ENCODE data around the gene NTSR1. TPM values are rescaled to one million over a fixed set of nuclear protein-coding genes. Genes with fewer than 3 reads are reported as not detected.

Gene NTSR1
- total RNA-seq, 2 experiments from 2014 or later = 0.07 to 0.14 TPM

DNA sequence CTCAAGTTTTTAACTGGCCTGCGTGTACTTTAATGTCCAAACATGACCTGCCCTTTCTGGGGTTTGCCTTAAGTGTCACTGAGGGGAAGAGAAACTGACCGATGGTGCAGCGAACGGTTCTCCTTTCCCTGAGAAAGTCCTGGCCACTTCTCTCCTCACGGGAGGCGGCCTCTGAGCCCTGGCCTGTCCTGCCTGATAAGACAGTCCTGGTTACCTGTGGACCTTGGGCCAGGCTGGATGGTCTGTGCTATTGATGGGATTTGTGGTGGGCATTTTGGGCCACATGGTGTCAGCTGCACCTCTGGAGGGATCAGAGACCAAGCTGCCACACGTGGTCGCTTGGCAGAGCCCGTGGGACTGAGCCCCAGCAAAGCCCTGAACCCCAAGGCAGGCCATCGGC lies 11.6 kb upstream of the NTSR1 start:
- Mint-ChIP-seq H3K27ac (no peak overlapping the region), H3K36me3 (ENCODE audit: low read depth) (no peaks in the 10 kb centered on the region), H3K4me3 (no peak overlapping the region), H3K27me3 (no peaks in the 10 kb centered on the region), H3K4me1 (peaks cover 3% of the 10 kb centered on the region), H3K9me3 (ENCODE audit: low read depth) (no peaks in the 10 kb centered on the region)
- no peak for ATAC-seq
- DNase-seq = no peak
- ChIA-PET POLR2A (no interaction called here), CTCF (interaction anchor here (1.5 kb wide), 1 partner anchor 91 kb away, joined by 5 read pairs; no protein-coding TSS in a partner anchor)
- intact Hi-C loops (cut with DNase I, micrococcal nuclease) = no loop called here

DNA sequence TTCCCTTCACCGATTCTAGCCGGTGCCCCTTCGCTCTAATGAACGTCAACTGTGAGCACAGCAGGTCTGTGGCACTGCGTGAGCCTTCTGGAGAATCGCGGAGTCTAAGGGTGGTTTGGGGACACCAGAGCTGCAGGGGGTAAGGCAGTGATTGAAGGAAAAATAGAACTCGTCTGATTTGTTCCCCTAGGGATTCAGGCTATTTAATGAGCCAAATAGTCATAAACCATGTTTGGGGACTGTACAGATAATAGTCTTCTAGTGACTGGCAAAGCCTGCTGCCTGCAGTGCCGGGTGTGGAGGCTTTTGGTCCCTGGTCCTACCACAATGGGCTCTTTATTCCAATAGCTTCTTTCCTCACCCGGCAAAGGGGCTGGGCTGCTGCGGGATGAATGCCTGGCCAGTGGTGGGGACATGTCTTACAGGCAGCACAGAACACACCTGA lies 11.1 kb upstream of the NTSR1 start:
- ATAC-seq (no peak), DNase-seq (no peak)
- intact Hi-C loops (cut with DNase I, micrococcal nuclease) = no loop called here
- H3K9me3 Mint-ChIP-seq (ENCODE audit: low read depth) = no peaks in the 10 kb centered on the region
- no peak overlapping the region for H3K27ac Mint-ChIP-seq
- no peaks in the 10 kb centered on the region for H3K36me3 Mint-ChIP-seq (ENCODE audit: low read depth)
- peaks cover 3% of the 10 kb centered on the region for H3K4me1 Mint-ChIP-seq
- no peak overlapping the region for H3K4me3 Mint-ChIP-seq
- no peaks in the 10 kb centered on the region for H3K27me3 Mint-ChIP-seq
- ChIA-PET POLR2A (no interaction called here), CTCF (interaction anchor here (0.7 to 1.5 kb wide), 2 partner anchors 11 to 91 kb away, joined by 3 to 5 read pairs; no protein-coding TSS in a partner anchor)

DNA sequence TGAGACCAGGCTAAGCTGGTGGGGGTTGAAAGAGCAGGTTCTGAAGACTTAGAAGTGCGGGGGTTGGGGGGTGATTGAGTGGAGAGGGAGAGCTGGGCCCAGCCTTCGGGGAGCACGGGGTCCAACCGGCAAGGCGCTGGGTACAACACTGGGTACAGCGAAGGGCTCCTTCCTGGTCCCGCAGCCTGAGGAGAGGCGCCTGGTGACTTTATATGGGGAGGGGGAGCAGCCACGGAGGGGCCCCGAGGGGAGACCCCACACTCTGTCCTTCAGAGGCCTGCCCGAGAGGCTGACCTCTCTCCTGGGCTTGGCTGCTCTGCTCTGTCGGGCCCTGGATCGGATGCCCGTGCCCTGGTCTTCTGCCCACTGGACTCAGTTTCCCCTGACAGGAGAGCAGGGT lies 10.4 kb upstream of the NTSR1 start:
- ChIA-PET POLR2A (no interaction called here), CTCF (interaction anchor here (1.5 kb wide), 1 partner anchor 90 kb away, joined by 5 read pairs; no protein-coding TSS in a partner anchor)
- Mint-ChIP-seq H3K9me3 (ENCODE audit: low read depth) (no peaks in the 10 kb centered on the region), H3K4me3 (no peak overlapping the region), H3K27ac (no peak overlapping the region), H3K36me3 (ENCODE audit: low read depth) (no peaks in the 10 kb centered on the region), H3K4me1 (peaks cover 3% of the 10 kb centered on the region), H3K27me3 (no peaks in the 10 kb centered on the region)
- ATAC-seq = no peak
- no peak for DNase-seq
- intact Hi-C loops (cut with DNase I, micrococcal nuclease) = no loop called here

DNA sequence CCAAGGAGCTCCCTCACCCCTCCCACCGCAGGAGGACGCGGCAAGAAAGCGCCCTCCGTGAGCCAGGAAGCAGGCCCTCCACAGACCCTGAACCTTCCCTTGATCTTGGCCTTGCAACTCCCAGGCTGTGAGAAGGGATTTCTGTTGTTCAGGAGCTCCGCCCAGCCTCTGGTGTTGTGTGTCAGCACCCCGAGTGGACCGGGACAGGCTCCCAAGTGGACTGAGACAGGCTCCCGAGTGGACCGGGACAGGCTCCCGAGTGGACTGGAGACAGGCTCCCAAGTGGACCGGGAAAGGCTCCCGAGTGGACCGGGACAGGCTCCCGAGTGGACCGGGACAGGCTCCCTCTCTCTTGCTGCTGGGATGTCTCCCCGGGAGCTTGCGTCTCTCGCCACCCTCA lies 9.3 kb upstream of the NTSR1 start:
- ATAC-seq = no peak
- Mint-ChIP-seq H3K27ac (no peak overlapping the region), H3K4me3 (no peak overlapping the region), H3K36me3 (ENCODE audit: low read depth) (no peaks in the 10 kb centered on the region), H3K27me3 (no peaks in the 10 kb centered on the region), H3K4me1 (peaks cover 5% of the 10 kb centered on the region), H3K9me3 (ENCODE audit: low read depth) (no peaks in the 10 kb centered on the region)
- no peak for DNase-seq
- intact Hi-C loops (cut with DNase I, micrococcal nuclease) = no loop called here
- CTCF ChIA-PET = no interaction called here
- POLR2A ChIA-PET = no interaction called here

DNA sequence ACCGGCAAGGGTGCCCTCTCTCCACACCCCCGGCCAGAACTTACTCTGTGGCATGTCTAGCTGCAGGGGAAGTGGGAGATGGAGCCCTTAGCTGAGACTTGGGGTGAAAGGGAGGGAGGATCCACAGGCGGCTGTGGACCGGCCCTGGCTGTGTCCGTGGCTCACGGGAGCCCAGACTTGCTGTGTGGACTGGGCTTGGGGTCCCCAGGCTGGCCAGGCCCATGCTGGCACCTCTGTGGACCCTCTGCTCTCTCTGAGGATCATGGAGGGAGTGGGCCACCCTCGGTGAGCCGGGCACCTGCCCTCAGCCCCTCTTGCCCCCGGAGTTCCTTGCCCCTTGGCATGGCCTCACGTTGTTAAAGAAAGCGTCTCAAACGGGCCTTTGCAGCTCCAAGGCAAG lies 8.9 kb upstream of the NTSR1 start:
- Mint-ChIP-seq H3K9me3 (ENCODE audit: low read depth) (no peaks in the 10 kb centered on the region), H3K36me3 (ENCODE audit: low read depth) (no peaks in the 10 kb centered on the region), H3K4me1 (peaks cover 5% of the 10 kb centered on the region), H3K4me3 (no peak overlapping the region), H3K27me3 (peaks cover under 1% of the 10 kb centered on the region), H3K27ac (no peak overlapping the region)
- intact Hi-C loops (cut with DNase I, micrococcal nuclease) = no loop called here
- no peak for ATAC-seq
- ChIA-PET POLR2A (no interaction called here), CTCF (interaction anchor here (0.6 kb wide), 1 partner anchor 91 kb away, joined by 4 read pairs; no protein-coding TSS in a partner anchor)
- DNase-seq = no peak

DNA sequence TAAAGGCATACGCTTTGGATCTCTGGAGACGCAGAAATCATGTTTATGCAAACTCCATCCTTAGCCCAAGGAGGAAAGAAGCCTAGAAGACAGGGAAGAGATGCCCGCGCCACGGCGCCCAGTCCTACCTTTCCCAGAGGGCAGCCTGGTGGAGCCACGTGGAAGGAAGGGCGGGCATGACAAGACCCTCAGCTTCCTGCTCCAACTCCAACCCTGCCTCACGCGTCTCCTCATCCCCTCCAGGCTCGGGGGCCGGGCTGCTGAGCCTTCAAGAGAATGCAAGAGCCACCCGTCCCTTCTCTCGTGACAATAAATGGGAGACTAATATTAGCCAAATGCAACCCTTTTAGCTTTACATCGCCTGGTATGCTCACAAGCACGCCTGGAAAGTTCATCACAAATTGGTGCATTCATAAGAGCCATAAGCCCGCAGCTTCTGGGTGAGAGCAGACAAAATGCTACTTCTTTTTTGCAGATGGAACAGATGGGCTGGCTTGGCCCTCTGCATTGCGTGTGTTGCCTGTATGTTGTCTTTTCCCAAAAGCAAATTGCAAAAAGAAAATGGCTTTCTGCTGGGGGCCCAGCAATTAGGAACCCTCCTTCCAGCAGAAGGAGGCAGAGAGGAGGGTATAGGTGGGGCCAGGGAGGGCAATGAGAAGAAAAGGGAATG lies 8.2 kb upstream of the NTSR1 start:
- intact Hi-C loops (cut with DNase I, micrococcal nuclease) = no loop called here
- ChIA-PET CTCF (interaction anchor here (0.6 kb wide), 1 partner anchor 91 kb away, joined by 4 read pairs; no protein-coding TSS in a partner anchor), POLR2A (no interaction called here)
- Mint-ChIP-seq H3K27me3 (peaks cover 2% of the 10 kb centered on the region), H3K4me1 (peaks cover 5% of the 10 kb centered on the region), H3K27ac (no peak overlapping the region), H3K4me3 (no peak overlapping the region), H3K9me3 (ENCODE audit: low read depth) (no peaks in the 10 kb centered on the region), H3K36me3 (ENCODE audit: low read depth) (no peaks in the 10 kb centered on the region)
- DNase-seq = no peak
- ATAC-seq = no peak

DNA sequence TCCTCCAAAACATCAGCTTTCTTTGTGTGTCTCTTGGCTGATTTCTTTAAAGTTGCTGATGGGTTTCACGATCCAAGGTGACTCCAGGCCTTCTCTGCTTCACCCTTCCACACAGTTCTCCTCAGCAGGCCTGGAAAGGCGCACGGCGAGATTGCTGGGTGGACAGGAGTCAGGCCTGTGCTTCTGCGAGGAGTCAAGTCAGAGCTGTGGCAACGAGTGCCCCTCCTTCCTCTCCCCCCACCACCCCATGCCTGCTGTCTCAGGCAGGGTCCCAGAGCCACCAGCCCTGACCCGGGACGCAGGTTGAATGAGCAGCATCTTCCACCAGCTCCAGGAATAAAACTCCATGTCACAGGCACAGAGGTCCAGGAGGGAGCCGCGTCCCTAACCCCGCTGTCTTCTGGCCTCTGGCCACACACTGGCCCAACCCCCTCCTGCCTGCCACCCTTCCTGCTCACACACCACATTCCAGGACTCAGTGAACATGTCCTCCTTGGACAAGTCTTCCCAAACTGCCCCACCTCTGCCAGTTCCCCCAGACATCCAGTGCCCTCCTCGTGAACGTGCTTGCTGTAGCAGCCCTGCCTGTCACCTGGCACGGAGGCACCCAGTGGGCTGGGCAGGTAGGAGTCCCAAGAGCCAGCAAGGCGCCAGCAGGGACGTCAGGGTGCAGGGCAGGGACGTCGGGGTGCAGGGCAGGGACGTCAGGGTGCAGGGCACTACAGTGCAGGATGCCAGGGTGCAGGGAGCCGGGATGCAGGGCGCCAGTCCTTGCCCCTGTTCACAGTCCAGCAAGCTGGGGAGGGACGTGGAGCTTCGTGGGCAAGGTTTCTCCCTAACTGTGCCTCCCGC lies 7.2 kb upstream of the NTSR1 start:
- Mint-ChIP-seq H3K9me3 (ENCODE audit: low read depth) (no peaks in the 10 kb centered on the region), H3K4me1 (peaks cover 4% of the 10 kb centered on the region), H3K36me3 (ENCODE audit: low read depth) (no peaks in the 10 kb centered on the region), H3K4me3 (no peak overlapping the region), H3K27ac (no peak overlapping the region), H3K27me3 (peaks cover 2% of the 10 kb centered on the region)
- DNase-seq (no peak), ATAC-seq (no peak)
- ChIA-PET CTCF (no interaction called here), POLR2A (no interaction called here)
- intact Hi-C loops (cut with DNase I, micrococcal nuclease) = no loop called here

DNA sequence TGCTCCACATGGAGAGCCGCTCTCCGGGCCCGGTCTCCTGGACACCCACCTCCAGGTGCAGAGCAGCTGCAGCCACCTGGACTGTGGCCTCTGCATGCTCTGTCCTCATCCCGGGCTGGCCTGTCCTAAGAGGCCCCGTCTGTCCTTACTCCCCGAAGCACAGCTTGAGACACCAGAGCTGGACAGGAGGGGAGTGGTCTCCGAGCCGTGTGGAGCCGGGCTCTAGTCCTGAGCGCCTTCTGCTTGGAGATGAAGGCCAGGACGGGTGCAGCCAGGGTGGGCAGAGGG lies 6.7 kb upstream of the NTSR1 start:
- Mint-ChIP-seq H3K4me1 (peaks cover 2% of the 10 kb centered on the region), H3K27ac (no peak overlapping the region), H3K27me3 (peaks cover 4% of the 10 kb centered on the region), H3K4me3 (no peak overlapping the region), H3K9me3 (ENCODE audit: low read depth) (no peaks in the 10 kb centered on the region), H3K36me3 (ENCODE audit: low read depth) (no peaks in the 10 kb centered on the region)
- ATAC-seq (no peak), DNase-seq (no peak)
- intact Hi-C loops (cut with DNase I, micrococcal nuclease) = no loop called here
- POLR2A ChIA-PET = no interaction called here
- CTCF ChIA-PET = no interaction called here

DNA sequence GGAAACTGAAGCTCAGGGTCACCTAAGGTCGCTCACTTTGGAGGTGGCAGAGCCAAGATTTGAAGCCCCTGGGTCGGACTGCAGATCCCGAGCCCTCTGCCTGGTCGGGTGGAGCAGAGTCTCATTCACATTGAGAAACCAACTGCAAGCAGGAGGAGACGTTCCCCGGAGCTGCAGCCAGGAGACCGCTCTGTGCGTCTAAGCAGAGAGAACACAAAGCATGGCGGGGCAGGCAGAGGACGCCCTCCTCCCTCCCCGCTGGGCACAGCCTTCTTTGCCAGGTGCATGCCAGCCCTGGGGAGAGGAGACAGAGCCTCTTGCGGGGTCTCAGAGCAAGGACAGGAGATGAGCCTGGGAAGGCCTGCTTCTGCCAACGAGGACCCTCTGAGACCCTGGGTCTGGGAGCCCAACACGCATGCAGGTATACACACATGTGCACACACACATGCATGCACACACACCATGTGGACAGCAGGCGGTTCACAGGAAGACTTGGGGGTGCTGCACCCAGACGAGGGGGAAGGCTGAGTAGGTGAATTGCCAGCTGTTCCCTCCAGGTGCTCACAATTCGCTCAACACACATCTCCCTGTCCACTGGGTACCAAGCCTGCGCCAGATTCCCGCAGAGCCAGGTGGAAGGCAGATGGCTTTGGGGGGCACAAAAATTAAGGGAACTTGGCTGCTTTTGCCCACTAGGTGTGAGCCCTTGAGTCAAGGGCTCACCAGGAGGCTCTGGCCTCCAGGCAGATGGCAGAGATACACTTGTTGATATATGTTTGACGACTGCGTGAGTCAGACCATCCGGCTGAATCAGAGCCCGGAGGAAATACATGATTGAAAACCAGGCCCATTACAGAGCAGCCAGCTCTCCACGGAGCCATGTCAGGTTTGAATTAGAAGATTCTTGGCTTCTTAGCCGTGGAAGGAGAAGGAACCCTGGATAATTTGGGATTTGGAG lies 5.5 kb upstream of the NTSR1 start:
- CTCF ChIA-PET = interaction anchor here (0.7 to 1.4 kb wide), 6 partner anchors 38 to 589 kb away, joined by 3 to 4 read pairs (median 4); no protein-coding TSS in a partner anchor
- ATAC-seq (peak; percentile 95), DNase-seq (peak; percentile 69)
- Mint-ChIP-seq H3K27ac (peak overlapping the region; percentile 88), H3K27me3 (peaks cover 9% of the 10 kb centered on the region), H3K4me3 (no peak overlapping the region), H3K9me3 (ENCODE audit: low read depth) (no peaks in the 10 kb centered on the region), H3K4me1 (peaks cover 6% of the 10 kb centered on the region), H3K36me3 (ENCODE audit: low read depth) (no peaks in the 10 kb centered on the region)
- intact Hi-C loops (cut with DNase I, micrococcal nuclease) = loop anchor here (1.0 kb wide), 1 partner anchor 88 kb away; no protein-coding TSS in a partner anchor
- POLR2A ChIA-PET = interaction anchor here (1.0 kb wide), 1 partner anchor 37 kb away, joined by 3 read pairs; no protein-coding TSS in a partner anchor

DNA sequence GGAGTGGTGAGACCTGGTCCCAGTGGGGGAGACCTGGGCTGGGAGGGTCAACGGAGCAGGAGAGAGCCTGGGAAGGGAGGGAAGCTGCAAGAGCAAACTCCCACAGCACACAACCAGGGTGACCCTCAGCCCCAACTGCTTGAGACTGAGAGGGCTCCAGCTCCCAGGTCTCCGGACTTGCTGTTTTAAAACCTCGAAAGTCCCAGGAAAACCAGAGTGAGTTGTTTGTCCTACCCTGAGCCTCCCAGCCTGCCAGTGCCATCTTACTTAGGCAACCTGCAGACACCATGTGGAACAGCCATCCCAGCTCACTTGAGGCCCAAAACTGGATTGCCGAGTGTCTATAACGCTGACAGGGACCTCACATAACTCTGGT lies 4.8 kb upstream of the NTSR1 start:
- DNase-seq (no peak), ATAC-seq (no peak)
- Mint-ChIP-seq H3K27me3 (peaks cover 10% of the 10 kb centered on the region), H3K9me3 (ENCODE audit: low read depth) (no peaks in the 10 kb centered on the region), H3K4me3 (no peak overlapping the region), H3K27ac (peak overlapping the region; percentile 88), H3K36me3 (ENCODE audit: low read depth) (no peaks in the 10 kb centered on the region), H3K4me1 (peaks cover 7% of the 10 kb centered on the region)
- POLR2A ChIA-PET = interaction anchor here (1.0 kb wide), 1 partner anchor 36 kb away, joined by 3 read pairs; no protein-coding TSS in a partner anchor
- CTCF ChIA-PET = interaction anchor here (0.7 to 1.4 kb wide), 7 partner anchors 37 to 589 kb away, joined by 3 to 4 read pairs (median 3); no protein-coding TSS in a partner anchor
- intact Hi-C loops (cut with DNase I, micrococcal nuclease) = loop anchor here (1.0 kb wide), 1 partner anchor 87 kb away; no protein-coding TSS in a partner anchor

DNA sequence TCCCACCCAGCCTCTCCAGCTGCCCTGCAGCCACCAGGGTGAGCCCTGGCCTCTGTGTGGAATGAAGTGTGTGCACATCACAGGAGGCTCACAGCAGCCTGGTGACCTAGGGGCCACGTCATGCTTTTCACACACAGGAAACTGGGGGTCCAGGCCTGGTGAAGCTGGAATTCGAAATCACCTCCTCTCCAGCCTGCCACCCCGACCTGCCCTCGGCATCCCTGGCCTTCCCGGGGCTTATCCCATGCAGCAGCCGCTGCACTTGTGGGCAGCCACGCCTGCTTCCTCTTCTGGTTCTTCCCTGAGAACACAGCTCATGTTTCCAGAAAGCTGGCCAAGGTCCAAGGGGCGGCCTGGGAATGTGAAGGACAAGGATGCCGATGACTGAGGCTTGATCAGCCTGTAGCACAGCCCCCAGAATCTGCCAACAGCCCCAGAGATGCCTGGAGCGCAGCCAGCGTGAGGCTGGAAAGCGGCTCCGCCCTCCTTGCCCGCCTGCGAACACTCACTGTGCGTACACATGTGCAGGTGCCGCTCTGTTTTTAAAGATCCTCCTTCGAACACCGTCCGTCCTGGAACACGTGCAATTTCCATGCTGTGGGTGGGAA lies 4.2 kb upstream of the NTSR1 start:
- intact Hi-C loops (cut with DNase I, micrococcal nuclease) = no loop called here
- peaks cover 7% of the 10 kb centered on the region for H3K4me1 Mint-ChIP-seq
- peaks cover 13% of the 10 kb centered on the region for H3K27me3 Mint-ChIP-seq
- no peak overlapping the region for H3K4me3 Mint-ChIP-seq
- no peak overlapping the region for H3K27ac Mint-ChIP-seq
- no peaks in the 10 kb centered on the region for H3K9me3 Mint-ChIP-seq (ENCODE audit: low read depth)
- POLR2A ChIA-PET = no interaction called here
- no peaks in the 10 kb centered on the region for H3K36me3 Mint-ChIP-seq (ENCODE audit: low read depth)
- ATAC-seq (no peak), DNase-seq (no peak)
- CTCF ChIA-PET = interaction anchor here (0.7 to 1.4 kb wide), 5 partner anchors 36 to 590 kb away, joined by 3 to 4 read pairs (median 4); no protein-coding TSS in a partner anchor

Measured in activated CD4-positive, alpha-beta T cell treated with anti-CD3 and anti-CD28 coated beads for 36 hours (primary cell).